PC-9 (cell line): ENCODE measurements around the gene GOLPH3. TPM values are rescaled to one million over a fixed set of nuclear protein-coding genes. Genes with fewer than 3 reads are reported as not detected.

ENCODE experiments used
- BruUV-seq: library from RNA; stranded (reverse); fragments of 400-500 nt; replicated peaks from 2 replicates; lab custom pipeline; 2021; lab: Mats Ljungman, UMichigan
- CTCF ChIA-PET: fragments of 300-600 bp; sonication (Branson Sonifier 250); formaldehyde crosslinking; loops from one replicate; lab custom pipeline; 2022; ENCODE audit warnings: antibody characterized with exemption; lab: Charles Lee
- POLR2A ChIA-PET: fragments of 300-600 bp; sonication (Branson Sonifier 250); formaldehyde crosslinking; loops from one replicate; lab custom pipeline; 2022; ENCODE audit warnings: antibody characterized with exemption; ENCODE audit not compliant: unreplicated experiment; lab: Charles Lee
- DNase-seq, 2 experiments: peaks; one replicate each; pipeline versions ENCODE4 v3.0.0 to v3.0.0-alpha.2; 2015 to 2022; ENCODE audit warnings: mixed read lengths in 1 of 2
- H2AFZ ChIP-seq: fragments of 200-600 bp; sonication (generic); 2 replicates; pipeline ENCODE4 v1.8.1; 2017; ENCODE audit warnings: antibody characterized with exemption
- H3F3A ChIP-seq: fragments of 200-600 bp; sonication (generic); 2 replicates; pipeline ENCODE4 v1.8.1; 2017; ENCODE audit warnings: antibody characterized with exemption, mild to moderate bottlenecking, low read depth; ENCODE audit not compliant: insufficient read depth
- H3K27ac ChIP-seq: fragments of 200-600 bp; sonication (generic); 2 replicates; pipeline ENCODE4 v1.6.1; 2016; ENCODE audit warnings: mixed run types
- H3K27me3 ChIP-seq: fragments of 200-600 bp; sonication (generic); 2 replicates; pipeline ENCODE4 v1.6.1; 2016; ENCODE audit warnings: low read depth, mixed run types; ENCODE audit not compliant: insufficient read depth
- H3K36me3 ChIP-seq: fragments of 200-600 bp; sonication (generic); 2 replicates; pipeline ENCODE4 v1.6.1; 2016; ENCODE audit warnings: low read depth, mixed run types
- H3K4me1 ChIP-seq: fragments of 200-600 bp; sonication (generic); replicated peaks from 2 replicates; pipeline ENCODE4 v1.6.1; 2016; ENCODE audit warnings: mixed run types; ENCODE audit not compliant: insufficient read depth
- H3K4me2 ChIP-seq: fragments of 200-600 bp; sonication (generic); 2 replicates; pipeline ENCODE4 v1.6.1; 2017; ENCODE audit warnings: mixed run types
- H3K4me3 ChIP-seq: fragments of 200-600 bp; sonication (generic); 2 replicates; pipeline ENCODE4 v1.6.1; 2016; ENCODE audit warnings: mixed run types
- H3K79me2 ChIP-seq: fragments of 200-600 bp; sonication (generic); 2 replicates; pipeline ENCODE4 v1.6.1; 2017; ENCODE audit warnings: low read depth, mixed run types
- H3K9me2 ChIP-seq: fragments of 200-600 bp; sonication (generic); 2 replicates; pipeline ENCODE4 v1.8.1; 2017; ENCODE audit warnings: mild to moderate bottlenecking; ENCODE audit not compliant: insufficient read depth
- H3K9me3 ChIP-seq: fragments of 200-600 bp; sonication (generic); 2 replicates; pipeline ENCODE4 v1.8.1; 2016; ENCODE audit warnings: low read depth; ENCODE audit not compliant: insufficient read depth
- H4K20me1 ChIP-seq: fragments of 200-600 bp; sonication (generic); 2 replicates; pipeline ENCODE4 v1.8.1; 2017; ENCODE audit not compliant: insufficient read depth
- CTCF ChIP-seq: fragments of 200-600 bp; sonication (generic); conservative IDR thresholded peaks from 2 replicates; pipeline ENCODE4 v1.6.1; 2017; ENCODE audit warnings: mixed run types, antibody characterized with exemption, mild to moderate bottlenecking, moderate library complexity
- EZH2 ChIP-seq: fragments of 200-600 bp; sonication (generic); IDR thresholded peaks from 2 replicates; pipeline ENCODE4 v1.8.0; 2017; ENCODE audit warnings: antibody characterized with exemption, low read depth
- intact Hi-C: fragments of 100-400 bp; cut with micrococcal nuclease; formaldehyde crosslinking; loops from one replicate; pipeline ENCODE4 v1.10.0; 2022; ENCODE audit not compliant: unreplicated experiment
- total RNA-seq: library from RNA; stranded (reverse); gene quantifications from 2 replicates; pipeline ENCODE4 v1.2.3, GENCODE V29; 2021

GOLPH3 gene
- total RNA-seq, 1 experiment from 2014 or later = 179 TPM

- POLR2A ChIA-PET = interaction anchor here (0.7 kb wide), 1 partner anchor 499 kb away, joined by 10 read pairs; no protein-coding TSS in a partner anchor
- no peaks in the 10 kb centered on the region for H3K79me2 ChIP-seq
- no peak overlapping the region for H3K4me3 ChIP-seq
- no peaks in the 10 kb centered on the region for H3K9me3 ChIP-seq
- no peak for DNase-seq
- 0 out of 2 replicates have a peak, but pooled peaks cover 3% of the 10 kb centered on the region for H4K20me1 ChIP-seq
- peaks cover 6% of the 10 kb centered on the region; the same call in 1 of the 2 replicates for H3F3A ChIP-seq
- intact Hi-C loops = loop anchor here (5.0 kb wide), 1 partner anchor 237 kb away; no protein-coding TSS in a partner anchor
- BruUV-seq = no TSS peak
- no peaks in the 10 kb centered on the region for H3K9me2 ChIP-seq
- H3K4me1 ChIP-seq = no peaks in the 10 kb centered on the region
- no peaks in the 10 kb centered on the region for H3K27me3 ChIP-seq
- H2AFZ ChIP-seq = no peak overlapping the region
- no peaks in the 10 kb centered on the region for H3K36me3 ChIP-seq
- no peak overlapping the region for H3K4me2 ChIP-seq
- CTCF ChIA-PET = interaction anchor here (0.6 to 1.6 kb wide), 2 partner anchors 13 to 954 kb away, joined by 3 to 5 read pairs; no protein-coding TSS in a partner anchor
- TF ChIP-seq CTCF = no peak
- no peak for TF ChIP-seq EZH2
- no peak overlapping the region for H3K27ac ChIP-seq
These were observed 83.9 kb downstream of the GOLPH3 start for GRCh38 chr5:32090026-32090754.

- TF ChIP-seq CTCF (no peak), EZH2 (no peak)
- ChIA-PET CTCF (interaction anchor here (1.6 kb wide), 1 partner anchor 12 kb away, joined by 5 read pairs; no protein-coding TSS in a partner anchor), POLR2A (no interaction called here)
- 0 out of 2 replicates have a peak, but pooled peaks cover 1% of the 10 kb centered on the region for H3K27me3 ChIP-seq
- no peak for DNase-seq
- H3K27ac ChIP-seq = no peak overlapping the region
- no peaks in the 10 kb centered on the region for H3K79me2 ChIP-seq
- peaks cover 6% of the 10 kb centered on the region; the same call in 1 of the 2 replicates for H3F3A ChIP-seq
- no peak overlapping the region for H3K4me3 ChIP-seq
- no peaks in the 10 kb centered on the region for H3K4me1 ChIP-seq
- H2AFZ ChIP-seq = no peak overlapping the region
- no peaks in the 10 kb centered on the region for H3K9me3 ChIP-seq
- H3K36me3 ChIP-seq = no peaks in the 10 kb centered on the region
- no peaks in the 10 kb centered on the region for H3K9me2 ChIP-seq
- 0 out of 2 replicates have a peak, but pooled peaks cover 3% of the 10 kb centered on the region for H4K20me1 ChIP-seq
- intact Hi-C loops = no loop called here
- no TSS peak for BruUV-seq
- no peak overlapping the region for H3K4me2 ChIP-seq
These were observed 84.7 kb downstream of the GOLPH3 start for GRCh38 chr5:32089146-32090000.

GRCh38 chr5:32088214-32088613 is 85.9 kb downstream of the GOLPH3 start:
- Histone ChIP-seq H3K27ac (no peak overlapping the region), H4K20me1 (no peaks in the 10 kb centered on the region), H3K36me3 (no peaks in the 10 kb centered on the region), H2AFZ (no peak overlapping the region), H3K9me3 (no peaks in the 10 kb centered on the region), H3K4me3 (no peak overlapping the region), H3K27me3 (peaks cover 12% of the 10 kb centered on the region; the same call in 1 of the 2 replicates), H3K4me2 (no peak overlapping the region), H3K4me1 (no peaks in the 10 kb centered on the region), H3F3A (no peaks in the 10 kb centered on the region), H3K9me2 (no peaks in the 10 kb centered on the region), H3K79me2 (no peaks in the 10 kb centered on the region)
- ChIA-PET CTCF (no interaction called here), POLR2A (no interaction called here)
- no peak for DNase-seq
- TF ChIP-seq EZH2 (no peak), CTCF (no peak)
- intact Hi-C loops = no loop called here
- no TSS peak for BruUV-seq
